SIG-M5 (cell line): ENCODE results near the gene SLC18A3.

Experiments used
- DNase-seq: peaks from one replicate; lab custom pipeline; 2025; lab: John Stamatoyannopoulos, UW

SLC18A3 gene

GRCh38 chr10:49611816-49612512, 1.9 kb downstream of the SLC18A3 start:
- DNase-seq, result no peak

GRCh38 chr10:49612513-49613164, 2.5 kb downstream of the SLC18A3 start:
- DNase-seq, result no peak

DNA sequence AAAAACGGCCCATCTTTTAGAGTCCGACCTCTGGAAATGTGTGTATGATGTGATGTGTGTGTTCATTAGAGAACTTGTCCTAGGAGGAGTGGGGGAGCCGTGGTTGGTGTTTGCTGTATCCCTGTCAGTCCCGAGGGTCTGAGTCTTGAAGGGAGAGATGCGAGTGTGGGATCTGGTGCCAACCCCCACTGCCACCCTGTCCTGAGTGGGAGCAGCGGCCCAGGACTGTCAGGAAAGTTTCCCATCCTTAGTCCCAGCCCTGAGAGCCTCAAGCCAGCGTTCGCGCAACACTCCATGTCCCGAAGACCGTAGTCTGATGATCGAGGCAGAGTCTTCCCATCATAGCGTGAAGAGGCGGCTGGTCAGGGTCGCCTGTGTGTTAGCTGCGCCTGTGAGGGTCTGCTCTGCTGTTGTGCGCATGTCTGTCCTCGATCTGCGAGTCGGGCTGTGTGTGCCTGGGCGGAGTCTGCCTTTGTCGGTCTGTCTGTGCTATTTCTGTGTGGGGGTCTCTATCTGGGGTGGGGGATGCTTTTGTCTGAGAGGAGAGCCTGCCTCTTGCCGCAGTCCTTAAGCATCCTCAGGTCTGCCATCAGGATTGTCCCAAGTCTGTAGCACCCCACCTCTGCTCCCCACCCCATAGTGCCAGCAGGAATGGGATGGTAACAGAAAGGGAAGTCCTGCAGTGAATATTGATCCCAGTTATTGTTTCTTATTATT, 3.2 kb downstream of the SLC18A3 start:
- DNase-seq, result no peak

- no peak for DNase-seq
Measured at GRCh38 chr10:49613882-49614241, 3.8 kb downstream of the SLC18A3 start, which contains the start of gene CHAT. Gene CHAT, plus strand, starts transcription at chr10:49614037. Its CDS starts 153 bp downstream, at chr10:49614190.

GRCh38 chr10:49614242-49615198, 4.4 kb downstream of the SLC18A3 start:
- DNase-seq, result no peak

DNA sequence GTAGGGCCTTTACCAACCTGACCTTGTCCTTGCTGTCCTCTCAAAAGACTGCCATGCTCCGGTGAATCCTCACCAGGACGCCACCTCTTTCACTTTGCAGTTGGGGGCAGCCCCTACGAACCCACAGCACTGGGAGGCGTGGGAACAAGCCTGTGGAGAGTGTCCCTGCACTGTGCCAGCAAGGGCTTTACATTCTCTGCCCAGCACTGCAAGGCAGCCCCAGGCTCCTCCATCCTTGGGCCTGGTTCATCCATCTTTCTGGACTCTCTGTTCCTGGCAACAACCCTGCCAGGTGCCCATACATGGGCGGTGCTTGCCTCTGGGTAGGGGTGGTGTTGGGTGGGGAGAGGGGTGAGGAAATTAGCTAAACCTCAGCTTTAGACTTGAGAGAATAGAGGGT, 5.1 kb downstream of the SLC18A3 start:
- no peak for DNase-seq

DNA sequence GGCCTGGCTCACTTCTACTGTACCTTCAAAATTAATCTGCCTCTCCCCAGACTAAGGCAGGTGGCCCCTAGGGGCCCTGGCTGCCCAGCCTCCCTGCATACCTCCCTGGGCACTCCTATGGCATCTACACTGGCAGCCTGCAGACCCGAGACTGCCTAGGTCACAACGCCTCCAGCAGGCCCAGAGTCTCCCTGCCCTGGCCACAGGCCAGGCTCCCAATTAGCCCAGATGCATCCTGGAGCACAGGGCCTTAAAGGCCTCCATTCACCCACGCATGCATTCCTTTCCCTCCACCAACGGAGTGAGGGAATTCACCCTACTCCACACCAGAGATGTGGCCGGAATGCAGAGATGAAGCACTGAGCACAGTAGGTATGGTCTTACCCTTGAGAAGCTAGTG, 5.6 kb downstream of the SLC18A3 start:
- no peak for DNase-seq

- no peak for DNase-seq
Measured at GRCh38 chr10:49616421-49617101, 6.5 kb downstream of the SLC18A3 start.

DNA sequence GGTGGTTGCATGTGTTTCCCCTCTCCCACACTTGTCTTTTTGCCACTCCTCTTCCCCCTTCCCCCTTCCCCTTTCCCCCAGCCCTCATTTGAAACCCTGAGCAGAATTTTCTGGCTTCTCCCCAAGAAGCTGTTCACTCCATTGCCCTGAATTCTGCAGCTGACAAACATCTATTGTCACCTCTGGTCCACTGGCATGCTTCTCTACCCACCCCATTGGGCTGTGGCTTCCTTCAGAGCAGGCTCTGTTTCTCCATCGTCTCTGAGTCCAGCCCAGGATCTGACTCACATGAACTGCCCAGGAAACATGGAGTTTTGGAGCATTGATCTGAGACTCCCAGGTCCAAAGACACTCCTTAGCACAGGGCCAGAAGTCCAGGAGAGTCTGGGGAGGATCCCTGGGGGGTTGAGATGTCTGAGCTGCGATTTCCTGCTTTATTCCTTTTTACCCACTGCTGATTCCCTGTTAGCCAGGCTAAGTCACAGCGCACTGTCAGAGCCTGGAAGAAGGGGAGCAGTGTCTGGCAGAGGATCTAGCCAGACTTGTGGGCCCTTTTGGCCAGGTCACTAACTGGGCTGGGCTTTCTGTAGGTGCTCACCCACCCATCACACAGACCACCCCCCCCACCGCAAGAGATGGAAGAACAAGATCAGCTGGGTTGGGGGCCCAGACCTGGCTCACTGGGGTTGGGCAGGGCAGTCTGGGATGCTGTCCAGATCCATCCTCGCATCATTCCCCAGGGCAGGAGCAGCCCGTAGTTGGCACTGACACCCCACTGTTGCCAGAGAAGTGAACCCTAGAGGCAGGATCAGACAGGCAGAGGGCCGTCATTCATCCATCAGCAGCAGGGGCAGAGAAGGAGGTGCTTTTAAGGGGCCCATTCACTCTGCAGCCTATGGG, 7.3 kb downstream of the SLC18A3 start:
- no peak for DNase-seq

GRCh38 chr10:49618821-49619220, 8.7 kb downstream of the SLC18A3 start:
- DNase-seq, result no peak

DNA sequence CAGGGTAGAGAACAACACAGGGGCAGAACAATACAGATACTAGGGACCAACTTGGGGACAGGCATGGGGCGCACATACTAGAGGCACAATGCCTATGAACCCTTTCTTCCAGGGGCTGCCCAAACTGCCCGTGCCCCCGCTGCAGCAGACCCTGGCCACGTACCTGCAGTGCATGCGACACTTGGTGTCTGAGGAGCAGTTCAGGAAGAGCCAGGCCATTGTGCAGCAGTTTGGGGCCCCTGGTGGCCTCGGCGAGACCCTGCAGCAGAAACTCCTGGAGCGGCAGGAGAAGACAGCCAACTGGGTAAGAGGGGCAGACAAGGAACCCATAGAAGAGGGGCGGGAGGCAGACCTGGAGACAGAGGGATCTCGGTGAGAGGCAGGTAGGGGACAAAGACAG, 9.5 kb downstream of the SLC18A3 start:
- DNase-seq, result no peak

GRCh38 chr10:49620286-49620810, 10.2 kb downstream of the SLC18A3 start:
- DNase-seq, result no peak

- DNase-seq, result no peak
Measured at GRCh38 chr10:49620841-49621378, 10.8 kb downstream of the SLC18A3 start.

- DNase-seq, result no peak
Measured at GRCh38 chr10:49621561-49621960, 11.5 kb downstream of the SLC18A3 start.

- no peak for DNase-seq
Measured at GRCh38 chr10:49622426-49623425, 12.6 kb downstream of the SLC18A3 start.

- no peak for DNase-seq
Measured at GRCh38 chr10:49624629-49625028, 14.5 kb downstream of the SLC18A3 start.

DNA sequence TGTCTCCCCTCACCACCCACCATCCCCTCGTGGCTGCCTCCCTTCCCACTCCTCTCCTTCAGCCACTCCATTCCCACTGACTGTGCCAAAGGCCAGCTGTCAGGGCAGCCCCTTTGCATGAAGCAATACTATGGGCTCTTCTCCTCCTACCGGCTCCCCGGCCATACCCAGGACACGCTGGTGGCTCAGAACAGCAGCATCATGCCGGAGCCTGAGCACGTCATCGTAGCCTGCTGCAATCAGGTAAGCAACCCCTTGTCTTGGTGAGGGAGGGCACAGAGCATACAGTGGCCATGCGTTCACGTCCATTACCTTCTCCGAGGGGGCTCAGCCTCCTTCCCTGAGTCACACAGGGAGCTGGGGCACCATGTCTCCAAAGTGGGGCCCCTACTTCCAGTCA, 15.3 kb downstream of the SLC18A3 start:
- DNase-seq, result no peak

GRCh38 chr10:49627038-49627437, 16.9 kb downstream of the SLC18A3 start:
- DNase-seq, result no peak
